Activated T-cell treated with anti-CD3 and anti-CD28 coated beads, Interleukin-2, amount 50 U/mL, for 4 hours (primary cell): ENCODE data around the gene APH1A. TPM values are rescaled to one million over a fixed set of nuclear protein-coding genes. Genes with fewer than 3 reads are reported as not detected.

Source experiments
- ATAC-seq, 2 donors: fragments of 200-7000 bp; cut with Tn5 transposase; one replicate each; pipeline ENCODE4 v1.10.0; 2021
- DNase-seq: peaks from one replicate; pipeline ENCODE4 v3.0.0-alpha.2; 2020
- H3K27me3 Mint-ChIP-seq: one replicate; pipeline ENCODE4 v1.8.0; 2021; ENCODE audit warnings: low read depth, mixed read lengths
- H3K36me3 Mint-ChIP-seq: one replicate; pipeline ENCODE4 v1.8.0; 2022; ENCODE audit warnings: mixed read lengths; ENCODE audit not compliant: insufficient read depth
- H3K4me1 Mint-ChIP-seq: one replicate; pipeline ENCODE4 v1.8.0; 2021; ENCODE audit warnings: low read depth, mixed read lengths
- H3K4me3 Mint-ChIP-seq: one replicate; pipeline ENCODE4 v1.8.0; 2021; ENCODE audit warnings: mild to moderate bottlenecking, moderate library complexity, mixed read lengths
- H3K9me3 Mint-ChIP-seq: one replicate; pipeline ENCODE4 v1.8.0; 2021; ENCODE audit warnings: mixed read lengths
- total RNA-seq, 3 donors: library from RNA; stranded (reverse); gene quantifications; one replicate each; pipeline ENCODE4 v1.2.1, GENCODE V29; 2021

Gene APH1A
- total RNA-seq, 3 donors from 2014 or later: 121 to 124 (median 123) TPM

DNA sequence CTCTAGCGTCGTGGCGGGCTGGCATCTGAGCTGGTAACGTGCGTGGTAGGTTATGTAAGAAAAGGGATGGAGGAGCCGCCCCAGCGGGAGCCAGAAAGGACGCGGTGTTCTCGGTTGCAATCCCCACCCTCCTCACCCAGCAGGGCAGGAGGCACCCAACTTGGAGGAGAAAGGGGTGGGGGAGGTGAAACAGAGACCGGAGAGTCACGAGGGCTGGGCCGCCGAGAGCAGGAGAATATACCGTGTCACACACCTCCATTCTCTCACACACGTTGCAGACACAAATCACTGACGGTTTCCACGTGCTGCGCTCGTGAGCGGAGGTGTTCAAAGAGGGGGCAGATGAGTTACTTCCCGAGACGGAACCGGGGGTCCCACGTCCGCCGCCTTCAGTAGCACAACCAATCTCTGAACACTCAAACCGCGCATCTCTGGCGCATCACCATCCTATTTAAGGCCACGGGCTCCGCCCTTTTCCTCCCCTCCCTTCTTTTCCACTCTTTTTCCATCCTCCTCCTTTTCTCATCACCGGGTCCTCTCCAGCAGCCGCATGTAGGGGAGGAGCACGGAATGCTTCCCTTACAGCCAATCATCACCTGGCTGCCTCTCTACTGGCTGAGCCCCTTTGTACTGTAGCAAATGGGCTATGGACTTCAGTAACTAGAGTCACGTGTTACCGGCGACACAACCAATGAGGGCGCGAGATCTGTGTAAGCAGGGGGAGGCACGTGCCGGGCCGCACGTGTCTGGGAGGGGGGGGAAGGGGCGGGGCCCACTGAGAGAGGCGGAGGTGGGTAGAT, 13.1 kb upstream of the APH1A start, which contains the start of gene CIART:
Gene CIART, plus strand, starts transcription at position 797 of the 800 bp plus-strand sequence. CDS start 714 bp downstream, outside the sequence.
- Mint-ChIP-seq H3K4me3 (peak within 1 kb of the TSS; percentile 84), H3K9me3 (no peaks in the 10 kb centered on the region), H3K27me3 (no peaks in the 10 kb centered on the region), H3K36me3 (peaks cover 2% of the 10 kb centered on the region), H3K4me1 (peaks cover 26% of the 10 kb centered on the region)
- DNase-seq: peak; percentile 75
- peak; percentile 90 to 93 for ATAC-seq

DNA sequence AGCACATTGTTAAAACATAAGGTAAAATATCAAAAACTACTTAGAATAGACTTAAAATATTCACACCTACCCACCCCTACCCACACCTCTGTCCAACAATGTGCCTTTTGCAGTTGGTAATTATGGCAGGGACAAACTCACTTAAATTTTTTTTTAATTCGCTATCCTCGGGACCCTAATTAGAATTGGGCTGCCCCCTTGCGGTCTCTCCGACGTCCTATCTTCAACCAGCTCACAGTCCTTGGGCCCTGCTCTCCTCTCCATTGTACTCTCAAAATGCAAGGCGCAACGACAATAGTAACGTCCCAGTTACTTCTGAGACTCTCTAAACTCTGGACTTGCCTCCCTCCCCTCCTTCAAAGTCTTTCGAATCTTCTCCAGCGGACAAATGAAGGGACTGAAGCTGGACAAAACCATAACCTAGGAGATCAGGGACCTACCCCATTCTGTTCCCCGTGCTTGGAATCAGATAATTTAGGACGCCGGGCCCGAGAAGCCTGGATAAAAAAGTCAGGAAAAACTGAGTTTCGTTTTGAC, 12.5 kb upstream of the APH1A start:
- peak; percentile 46 for ATAC-seq
- H3K9me3 Mint-ChIP-seq: no peaks in the 10 kb centered on the region
- H3K4me1 Mint-ChIP-seq: peaks cover 26% of the 10 kb centered on the region
- peak overlapping the region; percentile 84 for H3K4me3 Mint-ChIP-seq
- H3K36me3 Mint-ChIP-seq: peaks cover under 1% of the 10 kb centered on the region
- DNase-seq: peak; percentile 60
- H3K27me3 Mint-ChIP-seq: no peaks in the 10 kb centered on the region

DNA sequence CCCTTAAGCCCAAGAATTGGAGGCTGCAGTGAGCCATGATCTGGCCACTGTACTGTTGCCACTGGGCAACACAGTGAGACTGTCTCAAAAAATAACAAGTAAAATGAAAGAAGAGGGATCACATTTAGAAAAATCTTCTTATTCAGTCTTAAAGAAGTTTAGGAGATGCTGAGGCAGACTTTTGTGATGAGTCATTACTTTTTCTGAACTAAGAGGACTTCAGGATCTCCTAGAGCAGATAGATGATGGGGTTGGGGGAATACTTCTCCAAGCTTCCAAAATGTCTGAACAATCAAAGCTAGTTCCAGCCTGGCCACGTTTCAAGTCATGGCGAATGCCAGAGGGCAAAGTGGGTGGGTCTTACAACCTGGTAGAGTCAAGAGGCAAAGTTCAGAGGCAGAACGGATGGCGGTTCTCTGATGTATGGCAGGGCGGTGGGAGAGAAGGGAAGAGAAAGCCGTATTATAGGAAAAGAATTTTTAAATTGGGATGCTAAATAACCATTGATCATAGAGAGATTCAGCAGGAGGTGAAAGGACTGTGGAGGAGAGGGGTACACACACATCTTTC, 11.4 kb upstream of the APH1A start:
- Mint-ChIP-seq H3K4me1 (peaks cover 26% of the 10 kb centered on the region), H3K36me3 (peaks cover 1% of the 10 kb centered on the region), H3K9me3 (no peaks in the 10 kb centered on the region), H3K27me3 (no peaks in the 10 kb centered on the region), H3K4me3 (no peak overlapping the region)
- ATAC-seq (no peak), DNase-seq (no peak)

DNA sequence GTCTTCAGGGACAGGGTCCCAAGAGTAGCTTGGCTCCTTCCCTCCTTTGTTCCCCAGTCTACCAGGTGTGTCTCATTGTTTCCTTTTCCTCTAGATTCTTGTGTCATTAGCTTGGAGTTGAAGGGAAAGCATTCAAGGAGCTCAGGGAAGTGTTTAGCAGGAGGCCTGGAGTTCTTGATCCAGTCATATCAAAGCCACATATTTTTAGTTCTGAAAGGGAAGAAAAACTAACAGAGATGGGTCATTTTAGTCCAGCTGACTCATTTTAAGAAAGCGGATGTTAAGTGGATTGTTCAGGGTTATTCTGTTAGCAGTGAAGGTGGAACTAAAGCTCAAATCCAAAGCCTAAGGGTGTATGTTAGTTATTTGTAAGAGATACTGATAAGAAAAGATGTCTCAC, 4.5 kb upstream of the APH1A start:
- H3K4me1 Mint-ChIP-seq: peaks cover 8% of the 10 kb centered on the region
- no peak for ATAC-seq

DNA sequence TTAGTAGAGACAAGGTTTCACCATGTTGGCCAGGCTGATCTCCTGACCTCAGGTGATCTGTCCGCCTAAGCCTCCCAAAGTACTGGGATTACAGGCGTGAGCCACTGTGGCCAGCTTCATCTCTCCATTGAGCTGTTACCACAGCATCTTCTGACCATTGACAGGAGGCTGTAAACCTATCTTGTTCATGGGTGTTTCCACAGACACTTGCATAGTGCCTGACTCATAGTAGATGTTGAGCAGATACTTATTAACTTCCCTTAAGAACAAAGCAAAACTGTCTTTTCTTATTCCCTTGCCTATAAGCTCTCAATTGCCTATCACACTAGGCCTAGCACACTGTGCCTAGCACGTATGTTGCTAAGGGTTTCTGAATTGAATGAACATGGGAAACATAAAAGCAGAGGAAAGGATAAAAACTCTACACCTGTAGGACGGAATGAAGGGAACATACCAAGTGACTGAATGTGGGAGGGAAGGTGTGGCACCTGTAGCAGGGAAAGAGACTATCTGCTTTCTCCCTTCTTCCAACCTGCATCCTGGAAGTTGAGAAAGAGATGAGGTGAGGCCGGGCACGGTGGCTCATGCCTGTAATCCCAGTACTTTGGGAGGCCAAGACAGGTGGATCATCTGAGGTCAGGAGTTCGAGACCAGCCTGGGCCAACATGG, 2.6 kb upstream of the APH1A start:
- Mint-ChIP-seq H3K9me3 (no peaks in the 10 kb centered on the region), H3K4me3 (no peak overlapping the region), H3K36me3 (peaks cover 9% of the 10 kb centered on the region), H3K27me3 (no peaks in the 10 kb centered on the region), H3K4me1 (peaks cover 23% of the 10 kb centered on the region)
- ATAC-seq: no peak
- no peak for DNase-seq

More for the DNA sequence above, 4.5 kb upstream of the APH1A start:
- Mint-ChIP-seq H3K36me3 (peaks cover 4% of the 10 kb centered on the region), H3K27me3 (no peaks in the 10 kb centered on the region), H3K9me3 (no peaks in the 10 kb centered on the region), H3K4me3 (no peak overlapping the region)
- no peak for DNase-seq

DNA sequence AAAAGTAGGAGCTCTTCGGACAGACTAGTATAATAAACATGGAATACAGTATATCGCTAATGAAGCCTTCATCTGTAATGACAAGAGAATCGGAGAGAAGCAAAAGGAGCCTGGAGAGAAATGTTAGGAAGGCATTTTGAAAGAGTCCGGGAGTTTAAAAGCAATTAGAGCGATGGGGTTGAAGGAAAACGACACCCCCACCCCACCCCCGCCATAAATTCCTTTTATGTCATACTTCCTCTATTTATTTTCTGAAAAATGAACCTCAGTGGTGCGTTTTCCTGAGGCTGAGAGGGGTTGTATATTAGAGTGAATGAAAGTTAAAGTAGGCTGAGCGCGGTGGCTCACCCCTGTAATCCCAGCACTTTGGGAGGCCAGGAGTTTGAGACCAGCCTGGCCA, 635 bp upstream of the APH1A start:
- H3K4me3 Mint-ChIP-seq: peak overlapping the region; percentile 96
- no peaks in the 10 kb centered on the region for H3K27me3 Mint-ChIP-seq
- DNase-seq (no peak), ATAC-seq (no peak)
- no peaks in the 10 kb centered on the region for H3K9me3 Mint-ChIP-seq
- H3K4me1 Mint-ChIP-seq: peaks cover 23% of the 10 kb centered on the region
- peaks cover 8% of the 10 kb centered on the region for H3K36me3 Mint-ChIP-seq

- peaks cover 23% of the 10 kb centered on the region for H3K4me1 Mint-ChIP-seq
- ATAC-seq (peak; percentile 50 to 55), DNase-seq (no peak)
- no peaks in the 10 kb centered on the region for H3K27me3 Mint-ChIP-seq
- H3K4me3 Mint-ChIP-seq: peak overlapping the region; percentile 96
- H3K36me3 Mint-ChIP-seq: peaks cover 5% of the 10 kb centered on the region
- H3K9me3 Mint-ChIP-seq: no peaks in the 10 kb centered on the region
Measured at GRCh38 chr1:150268340-150268704, 494 bp downstream of the APH1A start.

GRCh38 chr1:150267896-150268295, 920 bp downstream of the APH1A start:
- Mint-ChIP-seq H3K4me3 (peak overlapping the region; percentile 96), H3K9me3 (no peaks in the 10 kb centered on the region), H3K27me3 (no peaks in the 10 kb centered on the region), H3K4me1 (peaks cover 23% of the 10 kb centered on the region), H3K36me3 (peaks cover 5% of the 10 kb centered on the region)
- no peak for ATAC-seq
- no peak for DNase-seq

- DNase-seq: no peak
- Mint-ChIP-seq H3K9me3 (no peaks in the 10 kb centered on the region), H3K27me3 (peaks cover 4% of the 10 kb centered on the region), H3K36me3 (peaks cover 5% of the 10 kb centered on the region), H3K4me1 (peaks cover 15% of the 10 kb centered on the region), H3K4me3 (no peak overlapping the region)
- ATAC-seq: no peak
Measured at GRCh38 chr1:150263549-150263948, 5.3 kb downstream of the APH1A start.

GRCh38 chr1:150262388-150263320, 6.2 kb downstream of the APH1A start:
- no peak overlapping the region for H3K4me3 Mint-ChIP-seq
- ATAC-seq: no peak
- no peak for DNase-seq
- peaks cover 12% of the 10 kb centered on the region for H3K27me3 Mint-ChIP-seq
- H3K36me3 Mint-ChIP-seq: peaks cover 5% of the 10 kb centered on the region
- H3K4me1 Mint-ChIP-seq: peaks cover 9% of the 10 kb centered on the region
- no peaks in the 10 kb centered on the region for H3K9me3 Mint-ChIP-seq

- no peaks in the 10 kb centered on the region for H3K9me3 Mint-ChIP-seq
- H3K27me3 Mint-ChIP-seq: peaks cover 25% of the 10 kb centered on the region
- DNase-seq (no peak), ATAC-seq (no peak)
- peaks cover 2% of the 10 kb centered on the region for H3K4me1 Mint-ChIP-seq
- H3K4me3 Mint-ChIP-seq: no peak overlapping the region
- H3K36me3 Mint-ChIP-seq: no peaks in the 10 kb centered on the region
Measured at GRCh38 chr1:150261367-150261766, 7.4 kb downstream of the APH1A start.

DNA sequence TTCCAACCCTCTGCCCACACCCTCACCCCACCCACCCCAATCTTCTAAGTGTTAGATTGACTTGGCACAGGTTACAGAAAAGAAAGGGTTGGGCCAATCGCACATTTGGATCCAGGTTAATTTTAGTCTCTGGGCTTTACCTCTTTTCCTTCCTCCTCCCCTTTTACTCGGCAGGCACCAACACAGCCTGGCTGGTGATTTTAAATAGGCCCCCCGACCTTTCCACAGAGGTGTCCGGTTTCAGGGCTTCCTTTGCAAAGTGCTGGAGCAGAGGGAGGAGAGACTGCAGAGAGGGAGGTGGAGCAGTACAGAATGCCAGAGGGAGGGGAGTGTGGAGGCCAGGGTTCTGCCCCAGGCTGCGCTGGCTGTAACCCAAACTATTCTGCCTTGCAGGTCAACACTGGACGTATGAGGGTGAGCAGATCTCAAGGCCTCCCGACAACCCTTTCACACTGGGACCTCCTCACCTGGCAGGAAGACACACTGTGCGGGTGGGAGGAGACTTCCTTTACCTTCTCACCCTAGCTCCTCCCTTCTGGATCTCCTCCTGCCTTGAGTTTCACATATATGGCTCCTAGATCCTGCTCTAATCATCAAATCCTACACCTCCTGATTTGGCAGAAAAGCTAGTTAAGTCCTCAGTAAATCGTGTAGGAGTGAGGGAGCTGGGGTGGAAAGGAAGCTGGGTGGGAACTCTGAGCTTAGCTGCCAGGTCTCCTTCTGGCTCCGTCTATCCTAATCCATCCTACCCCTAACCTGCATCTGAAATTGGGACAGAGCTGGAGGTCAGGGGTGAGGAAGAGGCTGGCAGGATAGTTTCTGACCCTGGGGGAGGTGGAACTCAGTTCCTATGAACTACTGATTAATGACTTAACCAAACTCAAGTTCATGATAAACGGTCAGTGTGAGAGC, 8.8 kb downstream of the APH1A start:
- H3K4me1 Mint-ChIP-seq: peaks cover 12% of the 10 kb centered on the region
- no peaks in the 10 kb centered on the region for H3K36me3 Mint-ChIP-seq
- H3K4me3 Mint-ChIP-seq: no peak overlapping the region
- ATAC-seq (no peak), DNase-seq (no peak)
- no peaks in the 10 kb centered on the region for H3K9me3 Mint-ChIP-seq
- H3K27me3 Mint-ChIP-seq: peaks cover 34% of the 10 kb centered on the region

DNA sequence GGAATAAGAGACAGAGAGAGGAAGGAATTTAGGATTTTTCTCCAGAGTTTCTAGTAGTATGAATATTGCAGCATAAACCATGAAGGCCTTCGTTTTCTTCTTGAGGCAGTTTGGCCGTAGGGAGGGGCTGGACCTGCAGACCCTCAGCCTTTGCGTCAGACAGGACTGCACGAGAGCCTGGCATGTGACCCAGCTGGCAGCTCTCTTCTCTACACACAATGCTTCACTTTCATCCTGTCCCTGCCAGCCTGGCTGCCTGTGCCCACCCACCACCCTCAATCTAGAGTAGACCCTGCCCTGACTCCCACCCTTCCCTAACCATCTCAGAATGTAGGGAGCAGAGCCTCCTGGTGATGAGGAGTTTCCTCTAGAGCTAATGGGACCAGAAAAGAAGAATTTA, 9.6 kb downstream of the APH1A start:
- Mint-ChIP-seq H3K4me3 (no peak overlapping the region), H3K36me3 (no peaks in the 10 kb centered on the region), H3K9me3 (no peaks in the 10 kb centered on the region), H3K4me1 (peaks cover 12% of the 10 kb centered on the region), H3K27me3 (peaks cover 34% of the 10 kb centered on the region)
- DNase-seq: no peak
- ATAC-seq: no peak
